HL-60/S4 (cell line): ENCODE data around the gene MDFIC2.
"Not testable (repeated sequence)": the region's sequence is repeated elsewhere in the genome, so short reads cannot be mapped to it uniquely, and the experiment has no call there.

Source experiments
- in situ Hi-C: fragments of 300-500 bp; cut with MboI; formaldehyde crosslinking; loops from 2 replicates; pipeline ENCODE4 v1.14.3; 2022; ENCODE audit warnings: low sequenced_read_pairs

Gene MDFIC2

GRCh38 chr3:70264122-70264780, 48.2 kb downstream of the MDFIC2 start:
- in situ Hi-C loops: no loop called here

- in situ Hi-C loops: no loop called here
Measured at GRCh38 chr3:70261283-70261682, 51.2 kb downstream of the MDFIC2 start.

- in situ Hi-C loops: no loop called here
Measured at GRCh38 chr3:70256566-70256965, 55.9 kb downstream of the MDFIC2 start.

- in situ Hi-C loops: no loop called here
Measured at GRCh38 chr3:70250492-70250891, 61.9 kb downstream of the MDFIC2 start.

- in situ Hi-C loops: no loop called here
Measured at GRCh38 chr3:70249509-70250160, 62.8 kb downstream of the MDFIC2 start.

- in situ Hi-C loops: no loop called here
Measured at GRCh38 chr3:70248856-70249255, 63.6 kb downstream of the MDFIC2 start.

GRCh38 chr3:70247955-70248354, 64.5 kb downstream of the MDFIC2 start:
- in situ Hi-C loops: no loop called here

- in situ Hi-C loops: no loop called here
Measured at GRCh38 chr3:70245746-70246525, 66.5 kb downstream of the MDFIC2 start.

GRCh38 chr3:70244422-70244821, 68.0 kb downstream of the MDFIC2 start:
- in situ Hi-C loops: no loop called here

- in situ Hi-C loops: no loop called here
Measured at GRCh38 chr3:70242297-70242882, 70.0 kb downstream of the MDFIC2 start.

GRCh38 chr3:70233812-70234211, 78.6 kb downstream of the MDFIC2 start:
- in situ Hi-C loops: no loop called here

- in situ Hi-C loops: no loop called here
Measured at GRCh38 chr3:70233112-70233511, 79.3 kb downstream of the MDFIC2 start.

- in situ Hi-C loops: no loop called here
Measured at GRCh38 chr3:70231266-70231701, 81.2 kb downstream of the MDFIC2 start.

- in situ Hi-C loops: no loop called here
Measured at GRCh38 chr3:70227437-70227836, 85.0 kb downstream of the MDFIC2 start.

GRCh38 chr3:70225146-70225545, 87.3 kb downstream of the MDFIC2 start:
- in situ Hi-C loops: no loop called here

- in situ Hi-C loops: no loop called here
Measured at GRCh38 chr3:70224337-70224736, 88.1 kb downstream of the MDFIC2 start.

- in situ Hi-C loops: no loop called here
Measured at GRCh38 chr3:70218471-70218870, 94.0 kb downstream of the MDFIC2 start.

GRCh38 chr3:70211274-70211673, 101.2 kb downstream of the MDFIC2 start:
- in situ Hi-C loops: not testable (repeated sequence)

- in situ Hi-C loops: no loop called here
Measured at GRCh38 chr3:70201975-70202374, 110.5 kb downstream of the MDFIC2 start.

- in situ Hi-C loops: no loop called here
Measured at GRCh38 chr3:70189884-70190473, 122.5 kb downstream of the MDFIC2 start.

- in situ Hi-C loops: no loop called here
Measured at GRCh38 chr3:70186221-70186620, 126.2 kb downstream of the MDFIC2 start.
